Activated naive CD4-positive, alpha-beta T cell treated with Interleukin-2 at 50 U/mL for 16 hours (primary cell): ENCODE results near the gene KAT7.
A peak's percentile ranks its signal among the peaks of the same experiment; 100 is the strongest.
"Not testable (repeated sequence)": the region's sequence is repeated elsewhere in the genome, so short reads cannot be mapped to it uniquely, and the experiment has no call there.

Experiments used
- DNase-seq: peaks from one replicate; pipeline ENCODE4 v3.0.0-alpha.2; 2020

Gene KAT7

DNA sequence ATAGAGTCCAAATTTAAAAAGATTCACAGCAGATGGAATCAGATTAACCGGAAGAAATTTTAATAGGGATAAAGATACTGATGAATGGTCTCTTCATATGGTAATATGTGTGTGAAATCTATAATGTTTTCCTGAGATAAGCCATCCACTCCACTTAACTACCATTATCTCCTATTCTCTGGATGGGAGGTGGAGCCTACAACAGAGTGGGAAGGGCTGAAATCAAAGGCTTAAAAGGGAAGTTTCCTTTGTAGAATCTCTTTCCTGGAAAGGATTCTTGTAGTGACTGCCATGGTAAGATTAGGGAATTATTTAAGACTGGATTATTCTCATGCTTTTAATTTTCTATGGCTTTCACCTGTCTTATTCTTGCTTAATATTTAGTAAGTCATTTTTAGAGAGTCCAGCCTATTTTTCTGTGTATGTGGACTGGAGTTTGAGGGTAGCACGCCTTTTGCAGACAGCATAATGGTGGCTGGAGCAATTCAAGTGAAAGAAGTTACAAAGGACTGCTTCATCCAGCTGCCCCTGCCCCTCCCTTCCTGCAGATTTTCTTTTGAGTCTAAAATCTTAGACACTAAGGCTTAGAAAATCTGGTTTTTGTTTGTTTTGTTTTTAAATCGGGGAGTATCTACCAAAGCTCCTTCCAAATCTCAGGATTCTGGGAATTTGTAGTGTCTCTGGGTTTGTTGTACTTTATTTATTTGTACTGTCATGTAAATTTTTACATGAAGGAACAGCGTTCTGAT lies 26.5 kb downstream of the KAT7 start:
- no peak for DNase-seq

DNA sequence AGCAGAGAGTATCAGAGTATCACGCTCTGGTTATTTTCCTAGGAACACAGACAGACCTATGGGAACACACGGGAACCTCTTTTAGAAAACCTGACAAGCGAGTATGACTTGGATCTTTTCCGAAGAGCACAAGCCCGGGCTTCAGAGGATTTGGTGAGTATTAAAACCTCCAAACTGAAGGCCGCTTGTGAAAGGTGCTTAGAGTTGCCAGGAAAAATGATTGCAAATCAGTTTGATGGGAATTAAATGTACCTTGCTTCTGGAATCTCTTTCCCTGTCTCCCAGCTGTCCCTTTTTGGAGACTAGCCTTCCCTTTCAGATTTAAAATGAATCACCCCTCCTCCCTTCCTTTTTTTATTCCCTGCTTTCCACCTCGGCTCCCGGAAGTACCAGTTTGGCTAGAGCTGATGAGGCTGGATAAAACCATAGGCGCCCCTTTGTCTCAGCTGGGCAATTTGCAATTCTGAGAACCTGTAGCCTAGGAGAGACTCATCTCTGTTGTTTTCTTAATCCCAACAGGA lies 27.3 kb downstream of the KAT7 start:
- no peak for DNase-seq

DNA sequence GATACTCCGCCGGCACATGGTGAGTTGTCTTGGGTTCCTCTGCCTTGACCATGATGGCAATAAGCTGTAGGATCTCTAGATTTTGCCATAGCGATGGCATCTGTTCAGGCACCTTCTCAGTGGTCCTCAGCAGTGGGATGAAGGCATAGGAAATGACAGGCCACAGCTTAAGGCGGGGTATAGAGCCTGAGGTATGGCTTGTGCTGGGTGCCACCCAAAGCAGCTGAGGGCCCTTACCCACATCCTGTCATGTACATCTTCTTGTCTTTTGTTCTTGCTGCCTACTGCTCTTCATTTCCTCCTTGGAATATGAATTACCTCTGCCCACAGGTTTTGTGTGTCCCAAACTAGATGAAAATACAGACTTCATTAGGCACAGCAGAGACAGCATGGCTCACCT lies 29.5 kb downstream of the KAT7 start:
- peak; percentile 37 for DNase-seq

DNA sequence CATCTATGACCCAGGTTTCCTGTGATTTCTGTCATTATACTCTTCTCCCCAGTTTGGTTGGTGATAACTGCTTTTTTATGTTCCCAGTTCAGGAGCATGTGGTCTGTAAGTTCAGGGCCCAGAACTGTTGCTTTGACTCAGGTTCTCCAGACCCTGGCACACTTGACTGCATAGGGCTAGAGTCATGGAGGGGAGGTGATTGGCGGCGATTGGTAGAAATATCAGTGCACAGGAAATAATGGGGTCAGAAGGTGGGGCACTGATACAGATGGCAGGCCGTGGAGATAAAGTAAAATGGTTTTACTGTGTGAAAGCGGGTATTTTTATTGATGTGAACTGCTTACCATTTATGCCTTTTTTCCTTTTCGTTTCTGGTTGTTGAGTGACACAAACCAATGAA lies 30.7 kb downstream of the KAT7 start:
- no peak for DNase-seq

DNA sequence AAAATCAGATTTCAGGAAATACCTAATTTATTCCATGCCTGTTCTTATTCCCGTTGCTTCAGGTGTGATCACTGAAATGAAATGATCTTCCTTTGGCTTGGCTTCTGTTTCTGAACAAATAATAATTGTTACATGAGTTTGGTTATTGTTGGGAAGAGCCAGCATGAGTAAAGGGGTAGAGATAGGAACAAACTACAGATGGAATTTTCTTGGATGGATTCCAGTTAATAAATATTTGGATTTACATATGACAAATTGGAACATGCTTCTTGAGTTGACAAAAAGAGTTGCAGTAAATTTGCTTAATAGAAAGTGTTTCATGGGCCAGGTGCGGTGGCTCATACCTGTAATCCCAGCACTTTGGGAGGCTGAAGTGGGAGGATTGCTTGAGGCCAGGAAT lies 31.2 kb downstream of the KAT7 start:
- no peak for DNase-seq

DNA sequence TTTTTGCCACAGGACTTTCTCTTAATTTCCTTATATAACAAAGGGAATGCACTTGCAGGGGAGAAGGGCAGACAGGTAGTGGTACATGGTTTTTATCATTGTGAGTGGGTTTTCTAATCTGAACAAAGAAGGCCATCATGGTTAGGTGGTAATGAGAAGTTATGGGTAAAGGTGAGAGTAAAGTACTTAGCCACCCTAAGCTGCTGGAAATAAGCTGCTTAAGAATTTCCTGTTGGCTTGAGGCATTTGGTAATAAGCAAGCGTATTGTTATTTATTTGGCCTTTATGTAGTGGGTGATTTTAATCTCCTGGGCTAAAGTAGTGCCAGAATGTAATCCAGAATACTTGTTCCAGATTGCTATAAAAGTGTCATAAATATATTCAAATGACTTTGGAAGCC lies 32.3 kb downstream of the KAT7 start:
- no peak for DNase-seq

DNA sequence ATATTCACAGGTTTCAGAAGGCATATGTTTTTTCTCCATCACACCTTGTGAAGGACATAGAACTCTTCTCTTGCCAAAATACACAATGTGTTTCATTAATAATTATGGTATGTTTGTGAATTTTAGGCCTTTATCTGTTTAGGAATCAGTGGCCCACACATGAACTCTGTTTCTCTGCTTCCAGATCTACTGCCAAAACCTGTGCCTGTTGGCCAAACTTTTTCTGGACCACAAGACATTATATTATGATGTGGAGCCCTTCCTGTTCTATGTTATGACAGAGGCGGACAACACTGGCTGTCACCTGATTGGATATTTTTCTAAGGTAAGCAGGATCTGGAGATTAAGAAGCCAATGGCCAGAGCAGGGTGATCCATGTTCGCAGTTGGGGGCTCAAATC lies 33.0 kb downstream of the KAT7 start:
- no peak for DNase-seq

DNA sequence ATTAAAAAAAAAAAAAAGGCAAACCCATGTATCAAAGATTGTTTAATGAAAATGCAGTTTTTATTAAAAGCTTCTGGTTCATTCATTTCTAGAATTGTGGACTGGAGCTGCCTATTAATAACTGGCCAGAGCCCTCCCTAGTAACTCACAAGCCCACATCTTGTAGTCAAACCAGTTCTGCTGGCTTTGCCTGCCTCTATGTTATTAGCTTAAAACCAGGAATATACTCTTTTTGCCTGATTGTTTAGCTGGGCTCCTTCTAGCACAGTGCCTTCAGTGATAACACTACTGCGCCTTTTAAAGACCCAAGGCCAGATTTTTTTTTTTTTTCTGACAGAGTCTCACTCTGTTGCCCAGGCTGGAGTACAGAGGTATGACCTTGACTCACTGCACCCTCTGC lies 33.4 kb downstream of the KAT7 start:
- DNase-seq: no peak

DNA sequence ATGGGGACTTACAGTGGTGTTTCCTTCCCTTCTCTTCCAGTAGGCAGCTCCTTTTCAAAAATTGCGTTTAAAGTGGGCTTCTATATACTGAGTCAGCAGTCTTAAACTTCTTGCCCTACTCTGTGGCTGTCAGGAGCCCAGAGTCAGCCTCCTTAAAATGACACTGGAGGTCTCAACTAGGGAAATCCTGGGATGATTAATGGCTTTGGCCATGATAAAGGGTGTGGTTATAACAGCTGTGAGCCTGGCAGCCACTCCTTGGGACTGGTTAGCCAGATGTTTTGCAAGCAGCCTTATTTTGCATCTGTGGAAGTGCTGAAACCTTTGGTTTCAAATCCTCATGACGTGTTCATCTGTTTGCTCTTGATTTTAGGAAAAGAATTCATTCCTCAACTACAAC lies 34.3 kb downstream of the KAT7 start:
- DNase-seq: no peak

DNA sequence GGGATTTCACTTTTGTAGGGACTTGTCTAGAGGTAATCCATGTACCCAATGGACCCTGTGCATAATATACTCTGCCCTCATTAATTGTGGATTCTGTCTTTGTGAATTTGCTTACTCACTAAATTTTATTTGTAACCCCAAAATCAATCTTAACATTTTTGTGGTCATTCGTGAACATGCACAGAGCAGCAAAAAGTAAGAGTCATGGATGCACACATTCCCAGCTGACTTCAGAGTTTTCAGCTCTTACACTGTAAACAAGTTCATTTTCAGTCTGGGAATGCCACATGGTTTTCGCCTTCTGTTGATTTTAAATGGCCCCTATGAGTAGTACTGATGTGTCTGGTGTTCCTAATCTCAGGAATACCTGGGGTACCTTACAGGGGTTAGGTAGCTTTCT lies 35.1 kb downstream of the KAT7 start:
- DNase-seq: no peak

DNA sequence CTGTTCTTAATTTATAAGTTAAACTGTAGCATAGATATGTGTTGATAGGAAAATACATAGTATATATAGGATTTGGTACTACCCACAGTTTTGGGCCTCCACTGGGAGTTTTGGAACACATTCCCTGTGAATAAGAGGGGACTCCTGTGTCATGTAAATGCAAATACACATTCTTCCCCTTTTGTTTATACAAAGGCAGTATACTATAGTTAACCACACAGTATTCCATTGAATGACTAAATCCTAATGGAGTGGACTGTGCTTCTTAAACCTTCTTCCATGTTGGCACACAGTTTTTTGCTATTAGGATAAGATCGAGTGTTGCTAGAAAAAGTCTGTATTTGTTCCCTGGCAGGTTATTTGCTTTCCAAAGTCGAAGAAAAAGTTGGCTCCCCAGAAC lies 37.2 kb downstream of the KAT7 start:
- no peak for DNase-seq

DNA sequence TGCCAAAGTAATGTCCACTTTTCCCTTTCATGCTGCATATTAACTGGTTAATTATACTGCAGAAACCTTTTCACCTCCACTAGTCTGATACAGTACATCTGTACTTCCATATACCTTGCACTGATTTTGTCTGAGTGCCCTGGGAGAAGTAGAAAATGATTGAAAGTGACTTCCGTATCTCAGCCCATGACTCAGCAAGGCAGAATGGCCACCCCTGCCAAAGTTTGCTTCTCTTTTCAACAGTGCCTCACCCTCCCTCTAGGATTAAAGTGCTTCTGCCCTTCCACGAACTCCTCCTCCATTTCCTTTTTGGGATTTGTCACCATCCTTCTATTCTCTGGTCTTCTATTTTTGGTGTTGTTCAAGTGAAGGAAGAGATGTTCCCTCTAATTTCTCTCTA lies 39.8 kb downstream of the KAT7 start:
- DNase-seq: not testable (repeated sequence)

DNA sequence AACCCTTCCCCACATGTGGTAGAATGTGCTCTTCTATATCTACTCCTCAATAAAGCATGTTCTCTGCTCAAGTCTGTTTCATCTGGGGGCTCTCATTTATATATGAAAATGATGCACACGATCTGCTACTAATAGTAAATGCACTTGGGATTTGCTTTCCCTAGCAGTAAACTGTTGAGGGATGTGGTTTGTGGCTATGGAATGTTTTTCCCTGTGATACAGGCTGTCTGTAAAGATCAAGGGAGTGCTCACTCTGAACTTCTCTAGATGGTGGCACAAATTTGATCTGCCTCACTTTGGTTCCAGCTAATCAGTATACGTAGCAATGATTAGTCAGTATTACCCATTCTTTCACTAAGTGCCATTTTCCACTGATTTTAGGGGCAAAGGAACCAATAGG lies 40.5 kb downstream of the KAT7 start:
- no peak for DNase-seq

DNA sequence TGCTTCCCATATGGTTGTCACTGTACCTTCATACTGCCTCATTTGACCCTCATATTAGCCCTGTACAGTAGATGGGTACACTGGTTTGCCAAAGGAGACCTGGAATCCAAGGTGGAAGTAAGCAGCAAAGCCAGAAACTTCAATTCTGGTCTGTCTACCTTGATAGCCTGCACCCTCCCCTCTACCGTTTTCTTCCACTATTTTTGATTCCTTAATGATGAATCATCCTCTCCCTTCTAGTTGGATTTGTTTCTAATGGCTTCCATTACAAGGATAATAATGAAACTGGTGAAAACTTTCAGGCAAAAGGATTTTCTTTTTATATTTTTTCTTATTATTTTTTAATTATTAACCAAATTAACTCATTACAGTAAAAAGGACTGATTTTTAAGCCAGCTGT lies 42.1 kb downstream of the KAT7 start:
- no peak for DNase-seq

DNA sequence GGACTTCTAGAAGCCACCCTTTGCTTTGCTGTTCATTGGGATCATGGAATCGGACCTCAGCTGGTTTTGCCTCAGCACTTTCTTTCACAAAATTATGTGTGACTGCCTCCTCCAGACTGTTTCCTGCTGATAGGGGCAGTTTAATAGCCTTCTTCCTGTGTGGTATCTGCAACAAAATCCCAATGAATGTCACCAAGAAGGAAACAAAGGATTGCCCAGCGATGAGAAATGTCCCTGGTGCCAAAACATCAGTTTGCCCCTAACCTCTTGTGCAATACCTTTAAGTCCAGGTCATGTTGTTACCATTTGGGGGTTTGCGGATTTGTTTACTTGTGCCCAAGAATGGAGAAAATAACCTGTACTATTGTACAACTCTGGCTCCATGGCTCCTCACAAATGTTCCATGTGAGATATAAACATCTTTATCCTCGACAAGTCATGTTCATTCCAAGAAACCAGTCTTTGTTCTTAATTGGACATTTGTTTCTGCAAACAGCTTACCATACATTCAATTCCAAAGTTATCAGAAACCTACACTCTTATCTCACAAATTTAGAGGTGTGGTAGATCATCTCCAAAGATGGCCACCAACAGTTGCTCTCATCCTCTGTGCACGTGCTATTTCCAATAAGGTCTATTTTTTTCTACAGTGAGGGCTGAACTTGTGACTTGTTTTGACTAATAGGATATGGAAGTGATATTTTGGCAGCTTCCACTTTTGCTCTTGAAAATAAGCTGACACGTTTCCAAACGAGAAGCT lies 44.5 kb downstream of the KAT7 start:
- no peak for DNase-seq

DNA sequence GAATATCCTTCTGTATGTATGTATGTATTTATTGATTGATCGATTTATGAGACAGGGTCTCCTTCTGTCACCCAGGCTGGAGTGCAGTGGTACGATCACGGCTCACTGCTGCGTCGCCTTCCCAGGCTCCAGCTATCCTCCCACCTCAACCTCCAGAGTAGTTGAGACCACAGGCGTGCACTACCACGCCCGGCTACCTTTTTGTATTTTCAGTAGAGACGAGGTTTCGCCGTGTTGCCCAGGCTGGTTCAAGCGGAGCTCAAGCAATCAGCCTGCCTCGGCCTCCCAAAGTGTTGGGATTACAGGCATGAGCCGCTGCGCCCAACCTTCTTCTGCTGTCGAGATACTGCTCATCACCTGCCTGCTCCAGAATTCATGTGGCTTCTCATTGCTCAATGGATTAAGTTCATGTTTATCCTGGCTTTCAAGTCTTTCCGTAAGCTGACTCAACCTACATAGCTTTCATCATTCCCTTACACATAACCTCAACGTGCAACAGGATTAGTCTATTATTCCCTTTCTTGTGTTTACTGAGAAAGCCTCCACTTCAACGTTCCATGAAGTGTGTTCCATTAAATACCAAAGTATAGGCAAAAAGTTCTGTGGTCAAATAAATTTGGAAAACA lies 45.8 kb downstream of the KAT7 start:
- DNase-seq: no peak

DNA sequence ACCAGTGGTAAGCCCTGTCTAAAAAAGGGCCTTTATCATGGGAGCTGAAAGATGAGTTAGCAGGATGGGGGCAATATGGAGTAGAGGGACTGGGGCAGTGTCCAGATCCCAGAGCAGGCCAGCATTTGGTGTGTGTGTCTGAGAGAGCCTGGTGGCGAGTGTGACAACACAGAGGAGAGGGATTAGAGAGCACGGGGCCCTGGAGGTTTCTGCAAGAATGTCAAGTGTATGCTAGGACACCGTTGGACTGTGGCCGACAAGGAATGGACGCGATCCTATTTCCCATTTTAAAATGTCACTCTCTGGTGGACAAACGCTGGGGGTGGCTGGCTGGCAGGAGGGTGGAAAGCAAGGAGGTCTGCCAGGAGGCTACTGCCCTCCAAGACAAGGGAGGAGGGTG lies 47.0 kb downstream of the KAT7 start:
- no peak for DNase-seq

DNA sequence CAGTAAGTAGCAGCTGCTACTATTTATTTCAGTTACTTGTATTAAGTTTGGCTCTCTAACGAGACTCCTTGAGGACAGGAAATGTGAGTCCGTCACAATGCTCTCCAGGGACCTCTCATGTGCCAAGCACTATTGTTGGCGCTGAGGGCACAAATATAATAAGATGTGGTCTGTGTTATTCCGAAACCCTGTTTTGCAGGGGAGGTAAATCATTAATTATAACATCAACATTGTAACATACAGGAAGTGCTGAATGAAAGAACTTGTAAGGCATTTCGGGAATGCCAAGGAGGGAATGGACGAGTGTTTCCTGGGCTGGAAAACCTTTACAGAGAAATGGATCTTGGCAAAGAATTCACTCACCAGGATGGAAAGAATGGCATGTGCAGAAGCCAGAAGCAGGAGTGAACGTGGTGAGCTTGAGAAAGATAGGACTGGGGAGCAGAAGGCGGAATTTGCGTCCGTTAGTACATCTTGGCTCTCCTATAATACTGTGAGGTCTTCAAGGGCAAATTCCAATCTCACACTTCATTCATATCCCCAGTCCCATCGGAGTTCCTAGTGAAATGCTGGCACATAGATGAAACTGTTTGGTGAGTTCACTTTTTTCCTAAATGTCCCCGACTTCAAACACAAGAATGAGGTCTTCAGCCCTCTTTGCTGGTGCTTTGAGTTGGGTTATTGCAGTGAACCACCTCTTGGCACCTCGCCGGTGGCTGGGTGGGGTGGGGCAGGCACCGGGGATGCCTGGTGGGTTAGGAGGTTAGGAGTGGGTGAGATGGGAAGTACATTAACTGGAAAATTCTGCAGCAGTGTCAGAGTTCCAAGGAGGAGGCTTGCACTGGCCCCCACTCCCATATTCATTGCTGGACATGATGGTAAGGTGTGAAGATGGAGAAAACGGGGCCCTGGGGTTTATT lies 47.9 kb downstream of the KAT7 start:
- no peak for DNase-seq

DNA sequence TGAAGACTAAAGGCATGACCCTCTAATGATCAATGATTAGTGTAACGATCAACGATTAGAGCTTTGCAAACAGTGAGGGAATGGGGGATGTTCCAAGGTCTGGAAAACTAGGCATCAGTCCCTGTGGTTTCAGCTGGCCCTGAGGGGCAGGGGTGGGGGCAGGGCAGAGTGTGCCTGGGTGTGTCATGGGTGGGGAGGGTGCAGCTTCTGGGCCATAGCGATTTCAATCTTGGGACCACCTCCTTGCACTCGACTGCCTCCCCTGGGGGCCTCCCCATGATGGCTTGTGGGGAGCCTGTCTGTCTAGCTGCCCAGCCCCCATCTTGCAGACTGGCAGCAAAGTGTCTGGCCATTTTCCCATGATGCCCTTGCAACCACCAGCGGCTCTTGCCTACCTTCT lies 51.0 kb downstream of the KAT7 start:
- no peak for DNase-seq

DNA sequence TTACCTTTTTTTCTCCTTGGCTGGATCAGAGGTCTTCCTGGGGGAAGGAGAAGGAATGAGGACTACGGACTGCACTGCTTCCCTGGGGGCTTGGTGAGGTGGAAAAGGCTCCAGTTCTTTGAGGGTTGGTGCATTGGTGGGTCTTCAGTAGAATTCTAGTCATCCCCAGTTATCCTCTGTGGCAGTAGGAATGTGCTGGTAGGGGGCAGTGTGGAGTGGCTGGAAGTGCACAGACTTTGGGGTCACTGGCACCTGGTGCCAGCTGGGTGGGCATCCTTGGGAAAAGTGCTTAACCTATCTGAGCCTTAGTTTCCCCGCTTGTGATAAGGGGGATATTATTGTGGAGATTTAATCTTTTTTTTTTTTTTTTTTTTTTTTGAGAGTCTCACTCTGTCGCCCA lies 53.1 kb downstream of the KAT7 start:
- no peak for DNase-seq

DNA sequence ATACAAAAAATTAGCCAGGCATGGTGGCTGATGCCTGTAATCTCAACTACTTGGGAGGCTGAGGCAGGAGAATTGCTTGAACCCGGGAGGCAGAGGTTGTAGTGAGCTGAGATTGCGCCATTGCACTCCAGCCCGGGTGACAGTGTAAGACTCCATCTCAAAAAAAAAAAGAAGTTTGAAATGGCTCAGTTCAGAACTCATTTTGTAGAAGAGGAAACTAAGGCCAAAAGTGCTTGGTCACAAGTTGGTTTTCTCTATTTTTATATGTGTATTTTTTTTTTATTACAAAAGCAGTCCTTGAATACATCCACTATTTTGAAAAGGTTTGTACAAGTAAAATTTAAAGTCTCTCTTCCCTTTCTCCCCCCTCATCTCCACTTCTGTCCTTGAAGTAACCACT lies 53.9 kb downstream of the KAT7 start:
- no peak for DNase-seq

DNA sequence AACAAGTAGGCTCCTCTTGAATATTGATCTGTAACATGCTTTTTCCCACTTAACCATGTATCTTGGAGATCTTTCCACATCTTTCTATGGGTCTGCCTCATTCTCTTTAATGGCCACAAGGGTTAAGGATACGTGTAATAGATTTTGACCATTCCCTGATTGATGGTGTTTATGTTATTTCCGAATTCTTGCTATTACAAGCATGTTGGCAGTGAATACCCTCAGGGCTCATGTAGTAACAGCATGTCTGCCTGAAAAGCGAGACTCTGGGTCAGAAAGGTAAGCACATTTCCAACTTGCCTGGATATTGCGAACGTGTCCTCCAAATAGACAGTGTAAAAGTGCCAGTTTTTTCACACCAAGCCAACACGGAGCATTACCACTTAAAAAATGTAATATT lies 54.4 kb downstream of the KAT7 start:
- no peak for DNase-seq

DNA sequence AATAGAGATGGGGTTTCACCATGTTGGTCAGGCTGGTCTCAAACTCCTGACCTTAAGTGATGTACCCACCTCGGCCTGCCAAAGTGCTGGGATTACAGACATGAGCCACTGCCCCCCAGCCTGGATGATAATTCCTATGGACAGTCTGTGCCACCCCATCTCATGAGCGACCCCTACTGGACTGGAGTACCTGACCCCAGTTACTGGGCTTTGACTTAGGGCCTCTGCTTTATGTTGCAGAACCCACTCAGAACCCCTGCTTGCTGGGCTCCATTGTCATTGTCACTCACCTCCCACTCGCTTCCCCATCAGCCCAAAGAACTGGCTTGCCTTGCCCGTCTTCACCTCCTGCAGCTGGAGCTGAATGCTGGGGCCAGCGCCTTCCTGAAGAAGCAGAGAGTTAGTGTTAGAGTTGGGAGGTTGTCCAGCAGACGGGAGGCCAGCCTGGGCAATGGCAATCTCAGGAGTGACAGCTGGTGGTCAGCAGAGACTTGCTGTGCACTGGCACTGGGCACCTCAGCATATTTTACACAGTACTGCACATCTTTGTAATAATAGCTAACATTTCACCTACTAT lies 55.4 kb downstream of the KAT7 start:
- no peak for DNase-seq
